HG02884 (cell line): Measurements from ENCODE around the gene SNX8.

Experiments used
- ATAC-seq: cut with Tn5 transposase; IDR thresholded peaks from one replicate; pipeline ENCODE4 v1.9.1; 2021; ENCODE audit warnings: mild to moderate bottlenecking, moderate library complexity; ENCODE audit not compliant: unreplicated experiment

SNX8 gene

GRCh38 chr7:2247141-2247995 is 66.9 kb downstream of the SNX8 start:
- no peak for ATAC-seq

- no peak for ATAC-seq
Observed at GRCh38 chr7:2245883-2246675, 68.2 kb downstream of the SNX8 start.

- ATAC-seq = no peak
Observed at GRCh38 chr7:2244404-2244995, 69.7 kb downstream of the SNX8 start.

- no peak for ATAC-seq
Observed at GRCh38 chr7:2243458-2243857, 70.8 kb downstream of the SNX8 start.

GRCh38 chr7:2242541-2243429 is 71.5 kb downstream of the SNX8 start:
- no peak for ATAC-seq

GRCh38 chr7:2241580-2242540 is 72.4 kb downstream of the SNX8 start, which contains the start of the genes MRM2 and NUDT1:
Gene MRM2, minus strand, starts transcription at chr7:2242205. Its CDS starts 36 bp downstream, at chr7:2242169.
Gene NUDT1, plus strand, starts transcription at chr7:2242226. Its CDS starts 2,349 bp downstream, at chr7:2244575.
- ATAC-seq = peak; percentile 41

GRCh38 chr7:2239242-2239641 is 75.0 kb downstream of the SNX8 start:
- ATAC-seq = no peak

GRCh38 chr7:2237109-2237602 is 77.1 kb downstream of the SNX8 start:
- ATAC-seq = peak; percentile 63

- no peak for ATAC-seq
Observed at GRCh38 chr7:2233926-2234325, 80.3 kb downstream of the SNX8 start.

- ATAC-seq = peak; percentile 52
Observed at GRCh38 chr7:2232766-2233520, 81.3 kb downstream of the SNX8 start, which contains the start of gene MAD1L1. Gene MAD1L1, minus strand, starts transcription at chr7:2232945. Its CDS starts 2,812 bp downstream, at chr7:2230133.

GRCh38 chr7:2231992-2232765 is 82.1 kb downstream of the SNX8 start:
- ATAC-seq = peak; percentile 32

- ATAC-seq = no peak
Observed at GRCh38 chr7:2230882-2231281, 83.4 kb downstream of the SNX8 start.

GRCh38 chr7:2230226-2230625 is 84.0 kb downstream of the SNX8 start:
- ATAC-seq = no peak

- ATAC-seq = no peak
Observed at GRCh38 chr7:2229467-2229866, 84.8 kb downstream of the SNX8 start.

GRCh38 chr7:2228921-2229320 is 85.3 kb downstream of the SNX8 start:
- no peak for ATAC-seq

GRCh38 chr7:2227699-2228098 is 86.5 kb downstream of the SNX8 start:
- no peak for ATAC-seq

GRCh38 chr7:2225830-2226229 is 88.4 kb downstream of the SNX8 start:
- ATAC-seq = no peak
